Measurements from ENCODE around the gene AASS.

The AASS gene

GRCh38 chr7:122166275-122166674 is 22.2 kb upstream of the AASS start:
- H3K4me3 ChIP-seq (ENCODE audit: low read depth, low read length), result no peak overlapping the region
- DNase-seq, result no peak
- no peak overlapping the region for H3K27ac ChIP-seq
- no peaks in the 10 kb centered on the region for H3K27me3 ChIP-seq (replicated peaks)
- TF ChIP-seq, protein P1, sequence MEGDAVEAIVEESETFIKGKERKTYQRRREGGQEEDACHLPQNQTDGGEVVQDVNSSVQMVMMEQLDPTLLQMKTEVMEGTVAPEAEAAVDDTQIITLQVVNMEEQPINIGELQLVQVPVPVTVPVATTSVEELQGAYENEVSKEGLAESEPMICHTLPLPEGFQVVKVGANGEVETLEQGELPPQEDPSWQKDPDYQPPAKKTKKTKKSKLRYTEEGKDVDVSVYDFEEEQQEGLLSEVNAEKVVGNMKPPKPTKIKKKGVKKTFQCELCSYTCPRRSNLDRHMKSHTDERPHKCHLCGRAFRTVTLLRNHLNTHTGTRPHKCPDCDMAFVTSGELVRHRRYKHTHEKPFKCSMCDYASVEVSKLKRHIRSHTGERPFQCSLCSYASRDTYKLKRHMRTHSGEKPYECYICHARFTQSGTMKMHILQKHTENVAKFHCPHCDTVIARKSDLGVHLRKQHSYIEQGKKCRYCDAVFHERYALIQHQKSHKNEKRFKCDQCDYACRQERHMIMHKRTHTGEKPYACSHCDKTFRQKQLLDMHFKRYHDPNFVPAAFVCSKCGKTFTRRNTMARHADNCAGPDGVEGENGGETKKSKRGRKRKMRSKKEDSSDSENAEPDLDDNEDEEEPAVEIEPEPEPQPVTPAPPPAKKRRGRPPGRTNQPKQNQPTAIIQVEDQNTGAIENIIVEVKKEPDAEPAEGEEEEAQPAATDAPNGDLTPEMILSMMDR (IDR thresholded peaks at IDR 0.05; ENCODE audit: low read depth, low read length, missing control alignments), result no peak
- in situ Hi-C loops (cut with HindIII; ENCODE audit: low pct_ligation_motif_present, low sequenced_read_pairs), result no loop called here
- no peaks in the 10 kb centered on the region for H3K36me3 ChIP-seq (replicated peaks)

DNA sequence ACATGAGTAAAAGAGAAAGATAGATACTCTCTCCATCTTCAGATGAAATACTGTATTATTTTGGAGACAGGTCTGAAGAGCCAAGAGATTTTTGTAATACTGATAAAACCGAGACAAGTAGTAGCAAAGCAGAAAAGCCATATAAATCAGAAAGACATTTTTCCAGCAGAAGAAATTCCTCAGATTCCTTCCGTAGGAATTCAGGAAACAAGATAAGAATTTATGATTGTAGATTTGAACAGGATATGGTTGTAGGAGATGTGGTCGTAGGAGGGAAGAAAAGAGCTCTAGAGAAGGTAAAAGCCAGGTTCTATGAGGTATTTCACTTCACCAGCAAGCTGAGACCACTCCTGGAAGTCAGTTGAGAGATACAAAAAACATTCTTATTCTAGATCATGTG is 17.6 kb upstream of the AASS start:
- Histone ChIP-seq H3K27me3 (replicated peaks) (no peaks in the 10 kb centered on the region), H3K36me3 (replicated peaks) (no peaks in the 10 kb centered on the region), H3K27ac (no peak overlapping the region), H3K4me3 (ENCODE audit: low read depth, low read length) (no peak overlapping the region)
- in situ Hi-C loops (cut with HindIII; ENCODE audit: low pct_ligation_motif_present, low sequenced_read_pairs), result no loop called here
- no peak for DNase-seq
- TF ChIP-seq, protein P1 (IDR thresholded peaks at IDR 0.05; ENCODE audit: low read depth, low read length, missing control alignments), result no peak

GRCh38 chr7:122155566-122155965 is 11.5 kb upstream of the AASS start:
- in situ Hi-C loops (cut with HindIII; ENCODE audit: low pct_ligation_motif_present, low sequenced_read_pairs), result no loop called here
- no peaks in the 10 kb centered on the region for H3K36me3 ChIP-seq (replicated peaks)
- no peaks in the 10 kb centered on the region for H3K27me3 ChIP-seq (replicated peaks)
- peak; percentile 30 for DNase-seq
- TF ChIP-seq, protein P1 (IDR thresholded peaks at IDR 0.05; ENCODE audit: low read depth, low read length, missing control alignments), result no peak
- H3K27ac ChIP-seq, result no peak overlapping the region
- no peak overlapping the region for H3K4me3 ChIP-seq (ENCODE audit: low read depth, low read length)

DNA sequence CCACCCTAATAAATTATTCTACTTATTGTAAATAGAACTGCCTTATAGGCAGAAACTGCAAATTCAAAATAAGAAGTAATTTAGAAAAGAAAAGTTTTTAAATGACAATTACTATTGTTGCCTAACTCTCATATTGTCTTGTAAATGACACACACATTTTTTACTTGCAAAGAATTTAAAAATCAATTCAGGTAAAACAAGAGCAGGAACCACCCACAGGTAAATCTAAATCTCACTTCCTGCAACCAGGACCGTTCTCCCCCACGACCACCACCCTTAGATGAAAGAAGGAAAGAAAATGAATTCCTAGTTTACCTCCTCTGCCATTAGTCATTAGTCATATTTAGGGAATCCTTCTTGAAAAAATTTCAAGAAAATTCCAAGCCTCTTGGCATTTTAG is 4.8 kb upstream of the AASS start:
- in situ Hi-C loops (cut with HindIII; ENCODE audit: low pct_ligation_motif_present, low sequenced_read_pairs), result no loop called here
- no peak for DNase-seq
- H3K36me3 ChIP-seq (replicated peaks), result no peaks in the 10 kb centered on the region
- TF ChIP-seq, protein P1 (IDR thresholded peaks at IDR 0.05; ENCODE audit: low read depth, low read length, missing control alignments), result no peak
- no peak overlapping the region for H3K4me3 ChIP-seq (ENCODE audit: low read depth, low read length)
- no peaks in the 10 kb centered on the region for H3K27me3 ChIP-seq (replicated peaks)
- H3K27ac ChIP-seq, result no peak overlapping the region

- in situ Hi-C loops (cut with HindIII; ENCODE audit: low pct_ligation_motif_present, low sequenced_read_pairs), result no loop called here
- Histone ChIP-seq H3K27me3 (replicated peaks) (no peaks in the 10 kb centered on the region), H3K4me3 (ENCODE audit: low read depth, low read length) (no peak overlapping the region), H3K27ac (no peak overlapping the region), H3K36me3 (replicated peaks) (no peaks in the 10 kb centered on the region)
- DNase-seq, result no peak
- TF ChIP-seq, protein P1 (IDR thresholded peaks at IDR 0.05; ENCODE audit: low read depth, low read length, missing control alignments), result no peak
Measured at GRCh38 chr7:122148081-122148480, 4.0 kb upstream of the AASS start.

DNA sequence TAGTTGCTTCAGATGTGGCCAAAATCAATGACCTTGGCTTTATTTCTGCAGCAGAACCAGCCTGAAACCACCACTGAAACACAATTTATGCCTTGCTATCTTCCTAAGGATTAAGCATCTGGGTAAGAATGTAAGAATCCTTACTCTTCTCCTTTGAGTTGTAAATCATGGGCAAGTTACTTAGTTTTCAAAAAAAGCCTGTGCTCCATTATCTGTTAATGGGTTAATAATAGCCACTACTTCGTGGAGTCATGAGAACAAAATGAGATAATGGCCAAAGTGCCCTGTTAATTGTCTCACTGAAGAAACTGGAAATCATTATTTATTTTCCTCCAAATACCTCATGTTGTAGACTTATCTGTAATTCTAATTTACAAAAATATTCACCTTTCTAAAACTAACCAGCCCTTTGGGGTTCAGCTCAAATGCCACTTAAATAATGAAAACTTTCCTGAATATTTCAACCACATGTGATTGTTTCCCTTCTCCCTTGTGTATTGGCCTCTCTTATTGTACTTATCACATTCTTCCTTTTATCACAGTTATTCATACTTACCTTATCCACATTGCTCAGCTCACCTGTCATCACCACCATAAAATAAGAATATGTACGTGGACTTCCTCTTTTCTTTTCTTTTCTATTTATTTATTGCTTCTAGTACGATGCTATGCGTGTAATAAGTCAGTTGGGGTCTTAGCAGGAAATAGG is 2.0 kb upstream of the AASS start:
- Histone ChIP-seq H3K27ac (no peak overlapping the region), H3K4me3 (ENCODE audit: low read depth, low read length) (no peak overlapping the region), H3K27me3 (replicated peaks) (no peaks in the 10 kb centered on the region), H3K36me3 (replicated peaks) (no peaks in the 10 kb centered on the region)
- no peak for DNase-seq
- in situ Hi-C loops (cut with HindIII; ENCODE audit: low pct_ligation_motif_present, low sequenced_read_pairs), result no loop called here
- TF ChIP-seq, protein P1 (IDR thresholded peaks at IDR 0.05; ENCODE audit: low read depth, low read length, missing control alignments), result no peak
